GM12878 (cell line): ENCODE measurements around the gene ADRA2B.
"Not testable (repeated sequence)": the region's sequence is repeated elsewhere in the genome, so short reads cannot be mapped to it uniquely, and the experiment has no call there.

Source experiments
- CEBPZ ChIP-seq: fragments of 150-350 bp; IDR thresholded peaks from 2 replicates; pipeline ENCODE4 v1.6.1; 2016; ENCODE audit warnings: low read depth, low read length
- CTCF ChIP-seq, 3 experiments: IDR thresholded peaks in 2 of 3; conservative IDR thresholded peaks in 1 of 3; 2 replicates each; pipeline ENCODE4 v1.5.1; 2011; ENCODE audit warnings: low read depth in 3 of 3, low read length in 3 of 3, mild to moderate bottlenecking in 3 of 3, control low read depth in 2 of 3, moderate library complexity in 2 of 3, inconsistent platforms in 1 of 3, mixed read lengths in 1 of 3; ENCODE audit not compliant: control insufficient read depth in 2 of 3, insufficient read depth in 1 of 3; ENCODE audit errors: extremely low read depth in 1 of 3
- EED ChIP-seq: sonication (generic); IDR thresholded peaks from 2 replicates; pipeline ENCODE4 v1.6.1; 2016; ENCODE audit warnings: antibody characterized with exemption, low read depth
- EGR1 ChIP-seq, 2 experiments: IDR thresholded peaks; 1 replicate in 1 of 2; 2 replicates in 1 of 2; pipeline ENCODE4 v1.6.1; 2011 to 2012; ENCODE audit warnings: low read depth in 2 of 2, low read length in 2 of 2, borderline replicate concordance in 1 of 2, mild to moderate bottlenecking in 1 of 2, moderate library complexity in 1 of 2
- ELK1 ChIP-seq: IDR thresholded peaks from 2 replicates; pipeline ENCODE4 v1.6.1; 2012; ENCODE audit warnings: low read depth, low read length, improper control_type of control experiment
- EP300 ChIP-seq, 2 experiments: fragments of 150-350 bp in 1 of 2; IDR thresholded peaks; 2 replicates each; pipeline ENCODE4 v1.6.1; 2011 to 2012; ENCODE audit warnings: low read depth in 2 of 2, low read length in 2 of 2, borderline replicate concordance in 1 of 2, improper control_type of control experiment in 1 of 2, inconsistent platforms in 1 of 2; ENCODE audit not compliant: control insufficient read depth in 1 of 2
- HCFC1 ChIP-seq: fragments of 150-350 bp; IDR thresholded peaks from 2 replicates; pipeline ENCODE4 v1.6.1; 2014; ENCODE audit warnings: low read length
- MAX ChIP-seq: IDR thresholded peaks from 2 replicates; pipeline ENCODE4 v1.6.1; 2012; ENCODE audit warnings: low read depth, low read length, improper control_type of control experiment
- NRF1 ChIP-seq: conservative IDR thresholded peaks from 2 replicates; pipeline ENCODE4 v1.6.1; 2011; ENCODE audit warnings: mild to moderate bottlenecking, low read depth, low read length, improper control_type of control experiment
- PKNOX1 ChIP-seq: fragments of 450-650 bp; IDR thresholded peaks from 2 replicates; pipeline ENCODE4 v1.6.1; 2016; ENCODE audit warnings: mild to moderate bottlenecking
- POLR2A ChIP-seq: IDR thresholded peaks from 2 replicates; pipeline ENCODE4 v1.6.1; 2011; ENCODE audit warnings: low read depth, mild to moderate bottlenecking, low read length
- POLR2AphosphoS5 ChIP-seq: IDR thresholded peaks from 2 replicates; pipeline ENCODE4 v1.6.1; 2011; ENCODE audit warnings: mild to moderate bottlenecking, low read length, inconsistent platforms
- RAD51 ChIP-seq: fragments of 450-650 bp; IDR thresholded peaks from 2 replicates; pipeline ENCODE4 v1.6.1; 2016; ENCODE audit warnings: moderate library complexity, mild to moderate bottlenecking, inconsistent platforms
- RUNX3 ChIP-seq: IDR thresholded peaks from 2 replicates; pipeline ENCODE4 v1.6.1; 2012; ENCODE audit warnings: low read length, inconsistent platforms

GRCh38 chr2:96064760-96065159, 51.6 kb downstream of the ADRA2B start:
- TF ChIP-seq CEBPZ; PKNOX1; CTCF (IDR thresholded peaks at IDR 0.05 in 2 of 3, conservative IDR thresholded peaks at IDR 0.05 in 1 of 3; ENCODE audit: control insufficient read depth in 2 of 3, extremely low read depth in 1 of 3, insufficient read depth in 1 of 3, low read depth in 3 of 3, low read length in 3 of 3); POLR2A; ELK1; MAX; RAD51; RUNX3; EGR1 (IDR thresholded peaks at IDR 0.05; ENCODE audit: borderline replicate concordance in 1 of 2, low read depth in 2 of 2, low read length in 2 of 2); NRF1; EP300 (IDR thresholded peaks at IDR 0.05; ENCODE audit: borderline replicate concordance in 1 of 2, control insufficient read depth in 1 of 2, low read depth in 2 of 2, low read length in 2 of 2); EED; HCFC1; POLR2AphosphoS5: not testable (repeated sequence)
